Germinal center (tissue), 1 donor: Measurements from ENCODE around the gene GDF2.

Experiments used
- DNase-seq: peaks from one replicate; pipeline ENCODE4 v3.0.0; 2012; ENCODE audit warnings: mixed read lengths, low spot score

Gene GDF2

GRCh38 chr10:47312663-47312995, 9.6 kb upstream of the GDF2 start:
- DNase-seq = no peak

- DNase-seq = no peak
These were observed 7.8 kb upstream of the GDF2 start for GRCh38 chr10:47314416-47314970.

GRCh38 chr10:47315421-47315820, 6.8 kb upstream of the GDF2 start:
- no peak for DNase-seq

- DNase-seq = no peak
These were observed 6.1 kb upstream of the GDF2 start for GRCh38 chr10:47316131-47316530.

GRCh38 chr10:47317251-47317650, 5.0 kb upstream of the GDF2 start:
- DNase-seq = no peak

GRCh38 chr10:47318706-47319105, 3.5 kb upstream of the GDF2 start:
- no peak for DNase-seq

- DNase-seq = no peak
These were observed 2.5 kb upstream of the GDF2 start for GRCh38 chr10:47319784-47320183.

GRCh38 chr10:47320812-47321211, 1.4 kb upstream of the GDF2 start:
- no peak for DNase-seq

- no peak for DNase-seq
These were observed 596 bp upstream of the GDF2 start for GRCh38 chr10:47321521-47322195.

GRCh38 chr10:47323087-47323486, 833 bp downstream of the GDF2 start:
- DNase-seq = no peak

- DNase-seq = no peak
These were observed 1.5 kb downstream of the GDF2 start for GRCh38 chr10:47323636-47324296.

- no peak for DNase-seq
These were observed 3.3 kb downstream of the GDF2 start for GRCh38 chr10:47325303-47326291.

GRCh38 chr10:47326306-47326926, 4.2 kb downstream of the GDF2 start:
- no peak for DNase-seq

GRCh38 chr10:47326927-47327330, 4.7 kb downstream of the GDF2 start:
- no peak for DNase-seq

- DNase-seq = no peak
These were observed 7.6 kb downstream of the GDF2 start for GRCh38 chr10:47329855-47330254.

GRCh38 chr10:47330366-47330765, 8.1 kb downstream of the GDF2 start:
- DNase-seq = no peak

GRCh38 chr10:47330804-47331203, 8.6 kb downstream of the GDF2 start:
- DNase-seq = no peak

- DNase-seq = no peak
These were observed 9.2 kb downstream of the GDF2 start for GRCh38 chr10:47331491-47331890.

GRCh38 chr10:47331954-47332353, 9.7 kb downstream of the GDF2 start:
- no peak for DNase-seq

GRCh38 chr10:47332371-47332770, 10.1 kb downstream of the GDF2 start:
- DNase-seq = no peak

- no peak for DNase-seq
These were observed 10.7 kb downstream of the GDF2 start for GRCh38 chr10:47332946-47333345.

- no peak for DNase-seq
These were observed 11.3 kb downstream of the GDF2 start for GRCh38 chr10:47333532-47333931.
